Stimulated activated naive CD4-positive, alpha-beta T cell treated with Interleukin-2 at 50 U/mL for 16 hours (primary cell): ENCODE measurements around the gene TYMS.

Experiments used
- DNase-seq: peaks from one replicate; lab custom pipeline; 2025; lab: John Stamatoyannopoulos, UW

Gene TYMS

GRCh38 chr18:647304-647703 lies 10.1 kb upstream of the TYMS start:
- no peak for DNase-seq

DNA sequence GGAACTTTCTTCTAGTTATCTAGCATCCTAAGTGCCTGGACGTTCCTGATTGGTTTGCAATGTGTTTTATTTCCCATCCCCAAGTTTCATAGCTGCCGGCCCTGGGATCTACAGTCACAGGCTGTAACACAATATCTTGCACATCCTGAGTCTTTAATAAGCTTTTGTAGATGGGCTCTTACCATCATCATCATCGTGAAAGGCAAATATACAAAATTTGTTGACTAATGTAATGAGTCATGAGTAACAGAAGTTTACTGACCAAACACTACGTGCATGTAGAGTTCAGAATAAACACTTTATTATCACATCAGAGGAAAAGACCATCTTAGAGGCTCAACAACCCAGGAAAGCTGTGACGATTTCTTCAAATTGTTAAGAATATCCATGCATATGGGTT lies 8.1 kb upstream of the TYMS start:
- no peak for DNase-seq

DNA sequence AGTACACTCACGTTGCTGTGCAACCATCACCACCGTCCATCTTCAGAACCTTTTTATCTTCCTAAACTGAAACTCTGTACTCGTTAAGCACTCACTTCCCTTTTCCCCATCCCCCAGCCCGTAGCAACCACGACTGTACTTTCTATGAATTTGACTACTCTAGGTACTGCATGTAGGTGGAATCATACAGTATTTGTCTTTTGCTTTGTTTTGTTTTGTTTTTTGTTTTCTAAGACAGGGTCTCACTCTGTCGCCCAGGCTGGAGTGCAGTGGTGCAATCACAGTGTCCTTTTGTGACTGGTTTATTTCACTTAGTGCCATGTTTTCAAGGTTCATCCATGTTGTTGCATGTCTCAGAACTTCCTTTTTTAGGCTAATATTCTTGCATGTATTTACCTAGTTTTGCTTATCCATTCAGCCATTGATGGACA lies 7.0 kb upstream of the TYMS start:
- no peak for DNase-seq

DNA sequence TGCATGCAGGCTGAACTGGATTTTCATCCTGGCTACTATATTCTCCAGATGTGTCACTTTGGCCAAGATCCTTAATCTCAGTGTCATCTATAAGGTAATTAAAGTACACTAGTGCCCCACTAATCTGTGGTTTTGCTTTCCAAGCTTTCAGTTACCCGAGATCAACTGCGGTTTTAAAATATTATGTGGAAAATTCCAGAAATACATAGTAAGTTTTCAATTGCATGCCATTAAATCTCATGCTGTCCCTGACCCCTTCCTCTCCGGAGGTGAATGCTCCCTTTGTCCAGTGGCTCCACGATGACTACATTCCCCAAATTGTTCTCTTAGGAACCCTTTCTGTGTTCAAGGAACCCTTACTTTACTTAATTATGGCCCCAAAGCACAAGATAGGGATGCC lies 5.3 kb upstream of the TYMS start:
- DNase-seq = no peak

DNA sequence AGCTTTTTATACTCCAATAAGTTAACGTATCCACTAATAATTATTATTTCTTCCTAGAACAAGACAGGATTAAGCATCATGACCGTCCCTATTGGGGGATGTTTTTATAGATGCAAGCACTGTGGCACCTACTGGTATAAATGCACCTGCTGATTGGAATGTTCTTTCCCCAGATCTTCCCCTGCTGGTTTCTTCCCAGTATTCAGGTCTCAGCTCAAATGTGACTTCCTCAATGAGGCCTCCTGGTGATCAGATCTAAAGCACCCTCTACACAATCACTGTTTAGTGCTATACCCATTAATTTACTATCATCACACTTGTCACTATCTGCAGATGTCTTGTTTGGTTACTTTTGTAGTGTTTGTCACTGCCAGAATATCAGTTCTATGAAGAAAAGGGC lies 3.9 kb upstream of the TYMS start:
- DNase-seq = no peak

GRCh38 chr18:654601-655000 lies 2.9 kb upstream of the TYMS start:
- DNase-seq = no peak

DNA sequence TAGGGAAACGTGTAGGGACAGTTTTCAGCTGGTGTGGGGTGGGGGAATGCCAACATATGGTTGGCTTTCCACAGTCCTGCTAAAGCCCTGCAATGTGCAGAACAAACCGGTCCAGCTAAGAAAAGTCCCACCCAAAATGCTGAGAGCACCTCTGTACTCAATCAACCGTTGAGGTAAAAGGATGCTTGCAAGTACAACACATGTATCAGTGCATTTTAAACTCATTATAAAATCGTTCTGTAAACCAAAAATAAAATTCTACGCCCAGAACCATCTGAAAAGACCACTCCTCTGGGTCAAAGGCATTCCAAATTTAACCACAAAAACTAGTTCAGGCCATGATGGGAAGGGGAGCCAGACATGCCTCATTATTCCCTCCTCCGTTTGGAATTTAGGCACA lies 2.0 kb upstream of the TYMS start:
- DNase-seq = no peak

GRCh38 chr18:658001-658946 lies 821 bp downstream of the TYMS start:
- DNase-seq = peak; percentile 50

DNA sequence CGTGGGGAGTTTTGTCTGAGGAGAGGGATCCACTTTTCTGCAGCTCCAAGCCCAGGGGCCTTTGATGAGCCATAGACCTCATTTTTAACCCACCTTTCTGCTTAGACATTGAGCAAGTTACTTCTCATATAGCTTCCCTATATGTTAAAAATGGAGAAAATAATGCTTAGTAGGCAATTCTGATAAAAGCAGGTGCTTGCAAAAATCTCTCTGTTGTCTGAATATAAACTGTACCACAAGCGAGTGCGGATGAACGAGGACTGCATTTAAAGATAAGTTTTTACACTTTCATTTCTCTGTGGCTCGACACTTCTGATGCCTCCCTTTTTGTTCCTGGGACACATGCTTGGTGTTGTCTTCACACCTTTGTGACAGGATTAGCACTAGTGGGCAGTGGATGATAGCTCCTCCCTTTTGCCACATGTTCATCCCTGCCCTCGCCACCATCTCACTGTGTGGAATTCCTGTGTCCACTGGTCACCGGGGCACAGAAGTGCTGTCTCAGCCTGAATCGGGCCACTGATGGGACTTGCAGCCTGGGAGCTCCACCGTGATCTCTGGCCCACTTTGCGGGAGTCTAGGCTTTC lies 1.6 kb downstream of the TYMS start:
- DNase-seq = no peak

GRCh38 chr18:659597-659996 lies 2.1 kb downstream of the TYMS start:
- DNase-seq = no peak

DNA sequence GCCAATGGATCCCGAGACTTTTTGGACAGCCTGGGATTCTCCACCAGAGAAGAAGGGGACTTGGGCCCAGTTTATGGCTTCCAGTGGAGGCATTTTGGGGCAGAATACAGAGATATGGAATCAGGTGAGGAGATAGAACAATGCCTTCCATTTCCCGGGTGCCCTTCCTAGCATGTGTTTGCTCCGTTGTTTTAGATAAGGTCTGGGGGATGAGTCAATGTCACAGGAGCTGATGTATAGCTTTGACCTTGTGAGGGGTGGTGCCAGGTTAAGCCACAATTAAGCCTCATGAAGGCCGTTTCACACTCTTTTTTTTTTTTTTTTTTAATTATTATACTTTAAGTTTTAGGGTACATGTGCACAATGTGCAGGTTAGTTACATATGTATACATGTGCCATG lies 4.7 kb downstream of the TYMS start:
- no peak for DNase-seq

- DNase-seq = no peak
Observed at GRCh38 chr18:666177-666576, 8.7 kb downstream of the TYMS start.

- no peak for DNase-seq
Observed at GRCh38 chr18:666628-667027, 9.2 kb downstream of the TYMS start.

DNA sequence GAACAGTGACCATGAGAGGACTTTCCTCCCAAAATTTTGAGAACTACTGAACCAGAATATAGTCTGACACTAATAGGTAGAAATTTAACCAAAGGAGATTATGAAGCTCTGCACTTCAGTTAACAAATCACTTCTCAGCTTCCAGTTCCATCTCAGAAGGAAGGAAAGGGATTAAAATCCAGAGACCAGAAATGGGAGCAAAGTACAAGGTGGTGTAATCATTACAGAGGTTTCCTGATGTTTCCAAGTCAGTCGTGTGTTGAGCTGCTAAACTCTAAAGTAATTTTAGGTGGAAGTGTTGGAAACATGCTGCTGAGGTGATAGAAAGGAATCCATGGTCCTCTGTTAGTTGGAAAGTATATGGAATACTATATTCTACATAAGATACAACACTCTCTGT lies 10.8 kb downstream of the TYMS start:
- no peak for DNase-seq

DNA sequence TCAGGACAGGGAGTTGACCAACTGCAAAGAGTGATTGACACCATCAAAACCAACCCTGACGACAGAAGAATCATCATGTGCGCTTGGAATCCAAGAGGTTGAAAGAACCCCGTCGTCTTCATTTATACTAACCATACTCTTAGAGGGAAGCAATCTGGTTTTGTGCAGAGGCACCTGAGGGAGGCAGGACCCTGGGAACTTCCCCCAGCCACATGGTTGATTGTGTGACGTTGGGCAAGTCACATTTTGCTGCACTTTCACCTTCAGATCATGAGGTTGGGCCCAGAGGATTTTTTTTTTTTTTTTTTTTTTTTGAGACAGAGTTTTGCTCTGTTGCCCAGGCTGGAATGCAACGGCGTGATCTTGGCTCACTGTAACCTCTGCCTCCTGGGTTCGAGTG lies 11.6 kb downstream of the TYMS start:
- DNase-seq = no peak

DNA sequence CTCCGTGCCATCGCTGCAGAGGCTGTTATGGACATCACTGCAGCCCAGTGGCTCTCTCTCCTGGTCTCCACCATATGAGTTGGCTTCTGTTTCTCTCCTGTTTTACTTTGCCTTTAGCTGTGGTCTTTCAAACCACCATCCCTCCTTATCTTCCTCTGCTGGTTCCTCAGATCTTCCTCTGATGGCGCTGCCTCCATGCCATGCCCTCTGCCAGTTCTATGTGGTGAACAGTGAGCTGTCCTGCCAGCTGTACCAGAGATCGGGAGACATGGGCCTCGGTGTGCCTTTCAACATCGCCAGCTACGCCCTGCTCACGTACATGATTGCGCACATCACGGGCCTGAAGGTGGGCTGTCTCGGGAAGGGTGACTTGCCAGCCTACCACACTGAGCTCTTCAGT lies 13.1 kb downstream of the TYMS start:
- DNase-seq = no peak

GRCh38 chr18:671405-671804 lies 14.0 kb downstream of the TYMS start:
- DNase-seq = no peak

DNA sequence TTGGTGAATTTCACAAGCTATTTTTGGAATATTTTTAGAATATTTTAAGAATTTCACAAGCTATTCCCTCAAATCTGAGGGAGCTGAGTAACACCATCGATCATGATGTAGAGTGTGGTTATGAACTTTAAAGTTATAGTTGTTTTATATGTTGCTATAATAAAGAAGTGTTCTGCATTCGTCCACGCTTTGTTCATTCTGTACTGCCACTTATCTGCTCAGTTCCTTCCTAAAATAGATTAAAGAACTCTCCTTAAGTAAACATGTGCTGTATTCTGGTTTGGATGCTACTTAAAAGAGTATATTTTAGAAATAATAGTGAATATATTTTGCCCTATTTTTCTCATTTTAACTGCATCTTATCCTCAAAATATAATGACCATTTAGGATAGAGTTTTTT lies 15.9 kb downstream of the TYMS start:
- DNase-seq = no peak

DNA sequence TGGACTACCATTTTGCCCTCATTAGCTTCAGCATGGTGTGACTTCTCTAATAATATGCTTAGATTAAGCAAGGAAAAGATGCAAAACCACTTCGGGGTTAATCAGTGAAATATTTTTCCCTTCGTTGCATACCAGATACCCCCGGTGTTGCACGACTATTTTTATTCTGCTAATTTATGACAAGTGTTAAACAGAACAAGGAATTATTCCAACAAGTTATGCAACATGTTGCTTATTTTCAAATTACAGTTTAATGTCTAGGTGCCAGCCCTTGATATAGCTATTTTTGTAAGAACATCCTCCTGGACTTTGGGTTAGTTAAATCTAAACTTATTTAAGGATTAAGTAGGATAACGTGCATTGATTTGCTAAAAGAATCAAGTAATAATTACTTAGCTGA lies 16.3 kb downstream of the TYMS start:
- DNase-seq = no peak

DNA sequence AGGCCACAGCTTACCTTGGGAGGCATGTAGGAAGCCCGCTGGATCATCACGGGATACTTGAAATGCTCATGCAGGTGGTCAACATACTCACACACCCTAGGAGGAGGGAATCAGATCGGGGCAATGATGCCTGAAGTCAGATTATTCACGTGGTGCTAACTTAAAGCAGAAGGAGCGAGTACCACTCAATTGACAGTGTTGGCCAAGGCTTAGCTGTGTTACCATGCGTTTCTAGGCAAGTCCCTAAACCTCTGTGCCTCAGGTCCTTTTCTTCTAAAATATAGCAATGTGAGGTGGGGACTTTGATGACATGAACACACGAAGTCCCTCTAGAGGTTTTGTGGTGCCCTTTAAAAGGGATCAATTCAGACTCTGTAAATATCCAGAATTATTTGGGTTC lies 17.9 kb downstream of the TYMS start:
- DNase-seq = no peak

DNA sequence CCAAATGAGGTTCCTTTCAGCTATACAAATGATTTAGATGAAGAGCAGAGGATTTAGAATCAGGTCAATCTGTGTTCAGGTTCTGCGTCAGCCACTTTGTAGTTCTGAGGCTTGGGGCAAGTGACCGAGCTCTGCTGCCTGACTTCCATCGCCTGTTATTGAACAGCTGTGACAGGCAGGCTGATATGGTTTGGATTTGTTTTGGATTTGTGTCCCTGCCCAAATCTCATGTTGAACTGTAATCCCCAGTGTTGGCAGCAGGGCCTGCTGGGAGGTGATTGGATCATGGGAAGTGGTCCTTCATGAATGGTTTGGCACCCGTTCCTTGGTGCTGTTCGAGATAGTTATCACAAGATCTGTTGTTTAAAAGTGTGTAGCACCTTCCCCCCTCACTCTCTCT lies 18.6 kb downstream of the TYMS start:
- DNase-seq = no peak

DNA sequence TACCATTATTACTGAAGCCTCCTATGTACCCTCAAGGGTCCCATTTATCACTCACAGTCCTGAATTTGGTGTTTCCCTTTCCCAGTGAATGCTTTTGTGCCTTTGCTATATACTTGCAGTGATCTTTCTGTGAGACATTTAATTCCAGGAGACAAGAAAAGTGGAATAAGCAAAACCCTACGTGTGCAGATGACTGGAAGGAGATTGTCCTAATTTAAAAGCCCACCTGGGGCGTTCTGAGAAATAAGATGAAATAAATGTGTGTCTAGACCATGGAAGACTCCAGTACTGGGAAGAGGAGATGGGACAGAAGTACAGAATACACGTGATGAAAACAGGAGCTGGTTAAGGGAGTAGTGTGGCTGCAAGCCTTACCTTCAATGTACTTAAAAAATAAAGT lies 19.3 kb downstream of the TYMS start:
- DNase-seq = no peak

GRCh38 chr18:677145-677544 lies 19.7 kb downstream of the TYMS start:
- DNase-seq = no peak

DNA sequence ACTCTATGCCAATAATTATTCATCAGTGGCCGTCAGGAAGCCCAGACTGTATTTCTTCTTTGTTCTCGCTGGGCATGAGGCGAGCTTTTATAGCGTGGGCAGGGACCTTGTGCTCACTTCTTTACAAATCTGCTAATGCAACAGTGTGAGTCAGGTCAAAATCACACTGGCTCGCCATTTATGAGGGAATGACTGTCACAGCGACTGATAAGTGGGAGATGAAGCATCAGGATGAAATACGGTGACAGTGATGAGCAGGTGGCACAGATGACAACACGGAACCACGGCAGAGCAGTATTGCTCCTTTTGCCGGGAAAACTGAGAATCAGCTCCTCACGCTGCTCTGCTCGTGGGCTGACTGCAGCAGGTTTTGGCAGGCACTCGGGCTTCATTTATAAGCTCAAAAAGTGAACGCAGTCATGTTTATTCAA lies 20.5 kb downstream of the TYMS start:
- no peak for DNase-seq
